K562 (cell line): ENCODE measurements around the gene SNX15. TPM values are rescaled to one million over a fixed set of nuclear protein-coding genes. Genes with fewer than 3 reads are reported as not detected.

Source experiments
- AFF1 ChIP-seq, 2 experiments: fragments of 450-650 bp; IDR thresholded peaks; 2 replicates each; pipeline ENCODE4 v1.6.1; 2018; ENCODE audit warnings: mild to moderate bottlenecking in 2 of 2, low read depth in 1 of 2; ENCODE audit not compliant: partially characterized antibody in 2 of 2
- CCNT2 ChIP-seq: IDR thresholded peaks from 2 replicates; pipeline ENCODE4 v1.6.1; 2011; ENCODE audit warnings: borderline replicate concordance, low read depth, mild to moderate bottlenecking, moderate library complexity, mixed read lengths, low read length; ENCODE audit not compliant: insufficient read length; ENCODE audit errors: extremely low read depth
- COPS2 ChIP-seq: fragments of 450-650 bp; conservative IDR thresholded peaks from 2 replicates; pipeline ENCODE4 v1.6.1; 2016; ENCODE audit warnings: mild to moderate bottlenecking, moderate library complexity
- EGR1 ChIP-seq: fragments of 450-650 bp; conservative IDR thresholded peaks from 2 replicates; pipeline ENCODE4 v1.6.1; 2017; ENCODE audit warnings: mild to moderate bottlenecking
- EP300 ChIP-seq: IDR thresholded peaks from 2 replicates; pipeline ENCODE4 v1.6.1; 2012; ENCODE audit warnings: low read length, improper control_type of control experiment
- HDAC1 ChIP-seq, 2 experiments: fragments of 450-650 bp; IDR thresholded peaks; 2 replicates each; pipeline ENCODE4 v1.6.1; 2016 to 2017; ENCODE audit warnings: inconsistent platforms in 1 of 2, mild to moderate bottlenecking in 1 of 2, moderate library complexity in 1 of 2
- HINFP ChIP-seq: fragments of 450-650 bp; conservative IDR thresholded peaks from 2 replicates; pipeline ENCODE4 v1.6.1; 2016; ENCODE audit warnings: missing genetic modification characterization, low read depth, mild to moderate bottlenecking, control low read depth, missing compliant biosample characterization
- HNRNPL ChIP-seq: fragments of 200-400 bp; formaldehyde crosslinking; IDR thresholded peaks from 2 replicates; pipeline ENCODE4 v1.6.1; 2017; ENCODE audit warnings: low read depth, mild to moderate bottlenecking, low read length
- MLLT1 ChIP-seq, 2 experiments: fragments of 450-650 bp; IDR thresholded peaks; 2 replicates each; pipeline ENCODE4 v1.6.1; 2016
- NCOA4 ChIP-seq: fragments of 450-650 bp; IDR thresholded peaks from 2 replicates; pipeline ENCODE4 v1.6.1; 2018; ENCODE audit warnings: mild to moderate bottlenecking; ENCODE audit not compliant: partially characterized antibody
- PCBP2 ChIP-seq: fragments of 200-400 bp; formaldehyde crosslinking; IDR thresholded peaks from 2 replicates; pipeline ENCODE4 v1.6.1; 2018; ENCODE audit warnings: low read length, low read depth, mild to moderate bottlenecking, moderate library complexity; ENCODE audit not compliant: poor library complexity, severe bottlenecking
- POLR3G ChIP-seq: IDR thresholded peaks from 2 replicates; pipeline ENCODE4 v1.6.1; 2011; ENCODE audit not compliant: insufficient read length, insufficient replicate concordance; ENCODE audit errors: extremely low read depth
- SRSF9 ChIP-seq: fragments of 200-400 bp; formaldehyde crosslinking; IDR thresholded peaks from 2 replicates; pipeline ENCODE4 v1.6.1; 2017; ENCODE audit warnings: low read depth, low read length, borderline replicate concordance
- TCF7L2 ChIP-seq: fragments of 150-350 bp; IDR thresholded peaks from 2 replicates; pipeline ENCODE4 v1.6.1; 2016; ENCODE audit warnings: low read depth, mild to moderate bottlenecking, low read length, moderate library complexity
- ZBTB17 ChIP-seq: fragments of 450-650 bp; formaldehyde crosslinking; IDR thresholded peaks from 2 replicates; pipeline ENCODE4 v1.4.0; 2020; ENCODE audit warnings: mild to moderate bottlenecking
- ZKSCAN3 ChIP-seq: fragments of 250-450 bp; sonication (Bioruptor Pico); IDR thresholded peaks from 2 replicates; pipeline ENCODE4 v1.4.0; 2020
- ZNF76 ChIP-seq: fragments of 250-450 bp; sonication (Bioruptor Pico); IDR thresholded peaks from 2 replicates; pipeline ENCODE4 v1.4.0; 2020; ENCODE audit warnings: mild to moderate bottlenecking, moderate library complexity, borderline replicate concordance
- polyA plus RNA-seq, 8 experiments: library from polyadenylated mRNA; depleted of rRNA in 4 of 8; stranded (reverse) in 5 of 8; unstranded in 3 of 8; fragments of >200 nt; fragmentation: Nextera tagmentation in 2 of 8; fragmentation: Illumina TruSeq in 1 of 8; extraction: Ambion mirVana in 2 of 8; extraction: Trizol in 1 of 8; gene quantifications; 2 replicates each; pipeline versions ENCODE4 v1.2.1 to v1.2.3, GENCODE V29; 2011 to 2014; ENCODE audit warnings: inconsistent platforms in 1 of 8, missing spikeins in 1 of 8
- total RNA-seq, 7 experiments: library from RNA; depleted of rRNA in 6 of 7; stranded (reverse); fragments of >200 nt in 6 of 7; fragmentation: Illumina TruSeq in 2 of 7; extraction: Trizol in 2 of 7; gene quantifications; 2 replicates each; pipeline versions ENCODE4 v1.2.1 to v1.2.3, GENCODE V29; 2011 to 2021; ENCODE audit warnings: low replicate concordance in 1 of 7
- TF ChIP-seq, protein P1 (sequence below): fragments of 450-650 bp; IDR thresholded peaks from 2 replicates; pipeline ENCODE4 v1.6.1; 2017; ENCODE audit warnings: antibody characterized with exemption, mild to moderate bottlenecking

Gene SNX15
- total and polyA plus RNA-seq, 9 of the 15 experiments (the other 6 are each of a cell fraction or from before 2014, with no cell fraction given) = 1.8 to 27.8 (median 15.2) TPM

DNA sequence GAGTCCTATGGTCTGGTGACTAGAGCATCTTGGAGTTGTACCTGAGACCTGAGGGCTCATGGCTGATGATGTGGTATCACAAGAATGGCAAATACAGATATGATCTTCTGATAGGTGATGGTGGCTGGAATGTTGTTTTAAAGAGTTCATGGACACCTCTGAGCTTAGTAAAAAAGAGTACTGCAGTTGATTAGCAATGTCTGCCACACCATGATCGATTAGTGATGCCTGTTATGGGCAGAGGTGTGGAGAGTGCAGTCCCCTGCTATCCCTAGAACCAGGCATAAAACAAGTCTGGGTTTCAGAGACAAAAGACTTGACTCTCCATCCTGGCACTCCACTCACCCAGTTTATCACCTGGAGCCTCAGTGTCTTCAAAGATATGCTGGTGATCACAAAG, 29.1 kb upstream of the SNX15 start (continued):
- TF ChIP-seq EGR1 (no peak), COPS2 (no peak), CCNT2 (no peak), ZBTB17 (CRISPR knock-in tag) (peak; percentile 99), NCOA4 (peak; percentile 94), ZKSCAN3 (CRISPR knock-in tag) (no peak), MLLT1 (IDR thresholded peaks at IDR 0.05) (peak in 1 of 2 experiments; percentile 100; a peak in 2 of 4 replicates), TCF7L2 (no peak), POLR3G (no peak), HDAC1 (IDR thresholded peaks at IDR 0.05) (no peak), HINFP (tag) (no peak), PCBP2 (no peak), EP300 (no peak), ZNF76 (CRISPR knock-in tag) (no peak), AFF1 (IDR thresholded peaks at IDR 0.05; ENCODE audit: low read depth in 1 of 2, partially characterized antibody in 2 of 2) (no peak), SRSF9 (no peak), HNRNPL (no peak)
- TF ChIP-seq, protein P1, sequence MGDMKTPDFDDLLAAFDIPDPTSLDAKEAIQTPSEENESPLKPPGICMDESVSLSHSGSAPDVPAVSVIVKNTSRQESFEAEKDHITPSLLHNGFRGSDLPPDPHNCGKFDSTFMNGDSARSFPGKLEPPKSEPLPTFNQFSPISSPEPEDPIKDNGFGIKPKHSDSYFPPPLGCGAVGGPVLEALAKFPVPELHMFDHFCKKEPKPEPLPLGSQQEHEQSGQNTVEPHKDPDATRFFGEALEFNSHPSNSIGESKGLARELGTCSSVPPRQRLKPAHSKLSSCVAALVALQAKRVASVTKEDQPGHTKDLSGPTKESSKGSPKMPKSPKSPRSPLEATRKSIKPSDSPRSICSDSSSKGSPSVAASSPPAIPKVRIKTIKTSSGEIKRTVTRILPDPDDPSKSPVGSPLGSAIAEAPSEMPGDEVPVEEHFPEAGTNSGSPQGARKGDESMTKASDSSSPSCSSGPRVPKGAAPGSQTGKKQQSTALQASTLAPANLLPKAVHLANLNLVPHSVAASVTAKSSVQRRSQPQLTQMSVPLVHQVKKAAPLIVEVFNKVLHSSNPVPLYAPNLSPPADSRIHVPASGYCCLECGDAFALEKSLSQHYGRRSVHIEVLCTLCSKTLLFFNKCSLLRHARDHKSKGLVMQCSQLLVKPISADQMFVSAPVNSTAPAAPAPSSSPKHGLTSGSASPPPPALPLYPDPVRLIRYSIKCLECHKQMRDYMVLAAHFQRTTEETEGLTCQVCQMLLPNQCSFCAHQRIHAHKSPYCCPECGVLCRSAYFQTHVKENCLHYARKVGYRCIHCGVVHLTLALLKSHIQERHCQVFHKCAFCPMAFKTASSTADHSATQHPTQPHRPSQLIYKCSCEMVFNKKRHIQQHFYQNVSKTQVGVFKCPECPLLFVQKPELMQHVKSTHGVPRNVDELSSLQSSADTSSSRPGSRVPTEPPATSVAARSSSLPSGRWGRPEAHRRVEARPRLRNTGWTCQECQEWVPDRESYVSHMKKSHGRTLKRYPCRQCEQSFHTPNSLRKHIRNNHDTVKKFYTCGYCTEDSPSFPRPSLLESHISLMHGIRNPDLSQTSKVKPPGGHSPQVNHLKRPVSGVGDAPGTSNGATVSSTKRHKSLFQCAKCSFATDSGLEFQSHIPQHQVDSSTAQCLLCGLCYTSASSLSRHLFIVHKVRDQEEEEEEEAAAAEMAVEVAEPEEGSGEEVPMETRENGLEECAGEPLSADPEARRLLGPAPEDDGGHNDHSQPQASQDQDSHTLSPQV = peak; percentile 55; the same call in 1 of the 2 replicates
